Small intestine (tissue), 7 donors: ENCODE measurements around the gene ELK3. TPM values are rescaled to one million over a fixed set of nuclear protein-coding genes. Genes with fewer than 3 reads are reported as not detected.

Source experiments
- DNase-seq, 2 donors: peaks; one replicate each; pipeline versions ENCODE4 v3.0.0 to v3.0.0-alpha.2; 2013
- FAIRE-seq: peaks from 2 replicates; lab custom pipeline; 2012; peaks lifted over from hg19 to GRCh38; lab: Jason Lieb, UNC
- H3K27ac ChIP-seq, 3 donors: one replicate each; pipeline ENCODE4 v1.5.1; 2013; ENCODE audit warnings: low read length in 2 of 3, mild to moderate bottlenecking in 2 of 3, control low read depth in 1 of 3, inconsistent platforms in 1 of 3, low read depth in 1 of 3, moderate library complexity in 1 of 3
- H3K27me3 ChIP-seq, 3 donors: one replicate each; pipeline ENCODE4 v1.6.1; 2013; ENCODE audit warnings: low read length in 3 of 3, inconsistent platforms in 1 of 3; ENCODE audit not compliant: control insufficient read depth in 3 of 3, insufficient read depth in 3 of 3
- H3K36me3 ChIP-seq, 3 donors: one replicate each; pipeline ENCODE4 v1.6.1; 2013; ENCODE audit warnings: low read length in 3 of 3, inconsistent platforms in 1 of 3, low read depth in 1 of 3, mild to moderate bottlenecking in 1 of 3, moderate library complexity in 1 of 3; ENCODE audit not compliant: control insufficient read depth in 3 of 3, insufficient read depth in 2 of 3
- H3K4me1 ChIP-seq, 3 donors: one replicate each; pipeline ENCODE4 v1.6.1; 2013; ENCODE audit warnings: low read length in 2 of 3, inconsistent platforms in 1 of 3, low read depth in 1 of 3, mild to moderate bottlenecking in 1 of 3, moderate library complexity in 1 of 3; ENCODE audit not compliant: control insufficient read depth in 3 of 3, insufficient read depth in 2 of 3
- H3K4me3 ChIP-seq, 3 donors: one replicate each; pipeline ENCODE4 v1.5.1; 2013; ENCODE audit warnings: low read length in 3 of 3, control low read depth in 1 of 3, inconsistent platforms in 1 of 3, low read depth in 1 of 3, mild to moderate bottlenecking in 1 of 3, moderate library complexity in 1 of 3
- H3K9me3 ChIP-seq, 2 donors: one replicate each; pipeline ENCODE4 v1.6.1; 2013; ENCODE audit warnings: low read depth in 1 of 2, low read length in 1 of 2; ENCODE audit not compliant: control insufficient read depth in 2 of 2, insufficient read depth in 1 of 2
- WGBS, 3 donors: extraction: QIAGEN DNeasy Blood & Tissue Kit; methylation state at CpG; one replicate each; pipeline ENCODE4 v1.1.7; 2013; 5-methylcytosine and 5-hydroxymethylcytosine counted together
- polyA plus RNA-seq, 4 donors: library from polyadenylated mRNA; stranded (reverse) in 3 of 4; unstranded in 1 of 4; fragments of 200-250 nt in 3 of 4; fragments of 120-200 nt in 1 of 4; gene quantifications; one replicate each; pipeline versions ENCODE4 v1.2.1 to v1.2.3, GENCODE V29; 2013
- donor health status: healthy with polysubstance abuse.
- donor health status: control.
- donor health status: control.
- donor health status: Bipolar disorder and iron deficiency.
- donor health status: healthy.

ELK3 gene
- polyA plus RNA-seq, 4 donors, result 0.67 to 15.9 (median 10.8) TPM

GRCh38 chr12:96236221-96236822, 42.1 kb downstream of the ELK3 start:
- Histone ChIP-seq H3K9me3 (no peaks in the 10 kb centered on the region), H3K4me1 (peaks cover 0 to 23% (median 0%) of the 10 kb centered on the region in 3 donors), H3K27ac (peak overlapping the region in 1 of 3 donors; percentile 89), H3K27me3 (no peaks in the 10 kb centered on the region), H3K36me3 (peaks cover 0 to 22% (median 0%) of the 10 kb centered on the region in 3 donors), H3K4me3 (no peak overlapping the region)
- FAIRE-seq (no peak), DNase-seq (peak in 1 of 2 donors; percentile 30)
- WGBS, 3 donors, result 59 to 76% (median 72%) methylated on average over 18 of the region's 18 CpGs

GRCh38 chr12:96237035-96237434, 42.9 kb downstream of the ELK3 start:
- peaks cover 0 to 25% (median 0%) of the 10 kb centered on the region in 3 donors for H3K4me1 ChIP-seq
- WGBS, 3 donors, result 85 to 93% (median 89%) methylated on average over 7 of the region's 7 CpGs
- FAIRE-seq (no peak), DNase-seq (no peak)
- peaks cover 0 to 24% (median 0%) of the 10 kb centered on the region in 3 donors for H3K36me3 ChIP-seq
- H3K27me3 ChIP-seq, result no peaks in the 10 kb centered on the region
- peak overlapping the region in 1 of 3 donors; percentile 89 for H3K27ac ChIP-seq
- no peak overlapping the region for H3K4me3 ChIP-seq
- H3K9me3 ChIP-seq, result no peaks in the 10 kb centered on the region

DNA sequence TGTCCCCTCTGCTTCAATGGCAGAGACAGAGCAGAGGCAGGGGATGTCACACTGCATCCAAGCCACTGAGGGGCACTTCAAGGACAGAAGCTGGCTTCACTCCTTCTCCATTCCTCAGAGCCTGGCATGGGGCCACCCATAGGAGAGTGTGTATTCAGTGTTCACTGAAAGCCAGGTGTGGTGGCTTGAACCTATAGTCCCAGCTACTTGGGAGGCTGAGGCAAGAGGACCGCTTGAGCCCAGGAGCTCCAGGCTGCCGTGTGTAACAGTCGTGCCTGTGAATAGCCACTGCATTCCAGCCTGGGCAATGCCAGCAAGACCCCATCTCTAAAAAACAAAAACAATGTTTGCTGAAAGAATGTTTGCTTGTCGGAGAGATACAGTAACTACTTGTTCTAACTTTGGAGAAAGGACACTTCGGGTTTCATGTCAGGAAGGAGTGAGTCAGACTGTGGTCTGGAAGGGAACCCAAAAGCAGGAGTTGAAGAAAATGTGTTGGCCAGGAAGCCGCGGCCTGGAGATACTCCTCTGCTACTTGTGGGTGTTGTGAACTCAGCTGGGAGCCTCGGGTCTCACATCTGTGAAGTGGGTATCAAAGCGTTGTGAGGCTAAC, 43.4 kb downstream of the ELK3 start:
- Histone ChIP-seq H3K27ac (peak overlapping the region in 1 of 3 donors; percentile 89), H3K4me1 (peaks cover 0 to 25% (median 1%) of the 10 kb centered on the region in 3 donors), H3K27me3 (no peaks in the 10 kb centered on the region), H3K4me3 (no peak overlapping the region), H3K36me3 (peaks cover 0 to 24% (median 0%) of the 10 kb centered on the region in 3 donors), H3K9me3 (no peaks in the 10 kb centered on the region)
- DNase-seq (no peak), FAIRE-seq (no peak)
- WGBS, 3 donors, result 49 to 80% (median 70%) methylated on average over 9 of the region's 9 CpGs

- no peak for FAIRE-seq
- 69 to 82% (median 76%) methylated on average over 13 of the region's 13 CpGs for WGBS, 3 donors
Observed at GRCh38 chr12:96238336-96239047, 44.3 kb downstream of the ELK3 start.

DNA sequence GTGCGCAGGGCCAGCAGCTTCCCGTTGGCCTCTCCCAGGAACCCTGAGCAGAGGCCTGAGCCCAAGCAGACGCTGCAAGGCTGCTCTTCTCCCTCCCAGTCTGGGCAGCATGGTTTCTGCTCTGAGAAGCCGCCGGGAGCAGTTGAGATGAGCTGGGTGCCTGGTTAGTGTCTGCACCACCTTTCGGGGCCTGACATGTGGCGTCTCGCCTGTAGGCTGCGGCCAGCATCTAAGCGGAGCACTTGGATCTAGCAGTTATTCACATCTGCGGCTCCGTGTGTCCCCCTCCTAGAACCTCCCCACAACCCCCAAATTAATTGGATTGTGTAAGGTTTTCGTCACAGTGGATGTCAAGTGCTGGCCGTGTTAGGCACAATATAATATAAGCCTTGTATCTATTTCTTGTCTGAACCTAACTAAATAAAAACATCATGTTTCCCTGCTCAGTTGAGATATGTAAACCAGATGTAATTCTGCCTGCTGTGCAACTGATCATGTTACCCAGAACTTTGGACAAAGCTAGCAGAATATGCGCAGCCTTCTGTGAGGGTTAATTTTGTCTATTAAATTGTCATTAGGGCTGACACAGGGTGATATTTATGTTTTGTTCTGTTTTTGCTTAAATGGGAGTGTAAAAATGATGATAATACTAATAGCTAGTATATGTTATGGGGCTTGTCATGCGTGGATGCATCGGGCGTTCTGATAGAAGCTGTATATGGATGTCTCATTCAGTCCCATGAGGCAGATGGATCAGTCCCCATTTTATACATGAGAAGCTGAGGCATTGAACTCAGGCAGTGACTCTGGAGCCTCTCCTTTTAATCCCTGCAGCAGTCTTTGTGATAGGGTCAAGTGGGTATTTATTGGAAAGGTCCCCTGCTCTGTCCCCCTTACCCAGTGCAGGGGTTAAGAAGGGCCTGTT, 45.8 kb downstream of the ELK3 start:
- 77 to 93% (median 91%) methylated on average over 18 of the region's 18 CpGs for WGBS, 3 donors
- DNase-seq (no peak), FAIRE-seq (no peak)
- no peaks in the 10 kb centered on the region for H3K9me3 ChIP-seq
- H3K4me3 ChIP-seq, result no peak overlapping the region
- H3K27ac ChIP-seq, result peak overlapping the region in 1 of 3 donors; percentile 67
- peaks cover 0 to 20% (median 0%) of the 10 kb centered on the region in 3 donors for H3K36me3 ChIP-seq
- peaks cover 0 to 25% (median 3%) of the 10 kb centered on the region in 3 donors for H3K4me1 ChIP-seq
- no peaks in the 10 kb centered on the region for H3K27me3 ChIP-seq

More at GRCh38 chr12:96238336-96239047, 44.3 kb downstream of the ELK3 start:
- no peak for DNase-seq
- Histone ChIP-seq H3K27ac (peak overlapping the region in 1 of 3 donors; percentile 89), H3K4me1 (peaks cover 0 to 25% (median 3%) of the 10 kb centered on the region in 3 donors), H3K36me3 (peaks cover 0 to 24% (median 0%) of the 10 kb centered on the region in 3 donors), H3K27me3 (no peaks in the 10 kb centered on the region), H3K9me3 (no peaks in the 10 kb centered on the region), H3K4me3 (no peak overlapping the region)

GRCh38 chr12:96240656-96241055, 46.5 kb downstream of the ELK3 start:
- DNase-seq (no peak), FAIRE-seq (no peak)
- H3K4me3 ChIP-seq, result no peak overlapping the region
- H3K36me3 ChIP-seq, result peaks cover 0 to 20% (median 0%) of the 10 kb centered on the region in 3 donors
- no peaks in the 10 kb centered on the region for H3K9me3 ChIP-seq
- peaks cover 0 to 23% (median 3%) of the 10 kb centered on the region in 3 donors for H3K4me1 ChIP-seq
- WGBS, 3 donors, result 72 to 81% (median 75%) methylated on average over 11 of the region's 11 CpGs
- H3K27ac ChIP-seq, result peak overlapping the region in 1 of 3 donors; percentile 67
- no peaks in the 10 kb centered on the region for H3K27me3 ChIP-seq

DNA sequence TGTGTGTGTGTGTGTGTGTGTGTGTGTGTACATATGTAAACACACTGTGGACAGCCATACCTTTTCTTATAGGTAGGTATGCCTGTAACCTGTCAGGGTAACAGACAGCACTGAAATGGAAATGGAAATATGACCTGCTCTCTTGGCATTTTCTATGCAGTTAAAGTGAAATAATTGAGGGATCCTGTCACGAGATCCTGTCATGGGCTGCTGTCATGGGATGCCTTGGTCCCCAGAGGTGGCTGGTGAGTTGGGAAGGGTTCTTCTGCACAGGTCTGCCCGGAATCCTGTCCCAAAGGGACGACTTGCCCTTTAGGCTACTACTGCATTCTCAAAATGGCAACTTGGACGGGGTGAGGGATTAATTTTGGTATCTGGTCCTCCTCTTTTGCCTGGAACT, 47.3 kb downstream of the ELK3 start:
- Histone ChIP-seq H3K27ac (peak overlapping the region in 1 of 3 donors; percentile 89), H3K27me3 (no peaks in the 10 kb centered on the region), H3K4me1 (peaks cover 0 to 19% (median 3%) of the 10 kb centered on the region in 3 donors), H3K4me3 (no peak overlapping the region), H3K36me3 (peaks cover 0 to 15% (median 0%) of the 10 kb centered on the region in 3 donors), H3K9me3 (no peaks in the 10 kb centered on the region)
- WGBS, 3 donors, result 73 to 87% (median 77%) methylated on average over 4 of the region's 4 CpGs
- DNase-seq (no peak), FAIRE-seq (no peak)
